Fibroblast of the conjunctiva (primary cell): ENCODE results near the gene HECW1.
"Not testable (repeated sequence)": the region's sequence is repeated elsewhere in the genome, so short reads cannot be mapped to it uniquely, and the experiment has no call there.

Experiments
- DNase-seq: peaks from one replicate; pipeline ENCODE4 v3.0.0-alpha.2; 2010; ENCODE audit warnings: low read depth

Gene HECW1

GRCh38 chr7:43112941-43113621, 634 bp downstream of the HECW1 start:
- DNase-seq: no peak

GRCh38 chr7:43113622-43114457, 1.4 kb downstream of the HECW1 start:
- DNase-seq: no peak

- DNase-seq: no peak
Measured at GRCh38 chr7:43114458-43114780, 2.0 kb downstream of the HECW1 start.

- no peak for DNase-seq
Measured at GRCh38 chr7:43116451-43116850, 4.0 kb downstream of the HECW1 start.

- no peak for DNase-seq
Measured at GRCh38 chr7:43117095-43117494, 4.6 kb downstream of the HECW1 start.

- DNase-seq: no peak
Measured at GRCh38 chr7:43117861-43118260, 5.4 kb downstream of the HECW1 start.

GRCh38 chr7:43118313-43118712, 5.9 kb downstream of the HECW1 start:
- no peak for DNase-seq

- peak; percentile 38 for DNase-seq
Measured at GRCh38 chr7:43119371-43120075, 7.1 kb downstream of the HECW1 start.

GRCh38 chr7:43121973-43122372, 9.5 kb downstream of the HECW1 start:
- no peak for DNase-seq

- no peak for DNase-seq
Measured at GRCh38 chr7:43123457-43123856, 11.0 kb downstream of the HECW1 start.

GRCh38 chr7:43124388-43124787, 11.9 kb downstream of the HECW1 start:
- DNase-seq: no peak

GRCh38 chr7:43130347-43130746, 17.9 kb downstream of the HECW1 start:
- DNase-seq: no peak

- DNase-seq: no peak
Measured at GRCh38 chr7:43135129-43135528, 22.7 kb downstream of the HECW1 start.

GRCh38 chr7:43136064-43136463, 23.6 kb downstream of the HECW1 start:
- no peak for DNase-seq

GRCh38 chr7:43137121-43137744, 24.8 kb downstream of the HECW1 start:
- not testable (repeated sequence) for DNase-seq

GRCh38 chr7:43137811-43138210, 25.4 kb downstream of the HECW1 start:
- no peak for DNase-seq

GRCh38 chr7:43138710-43139109, 26.3 kb downstream of the HECW1 start:
- no peak for DNase-seq

- DNase-seq: peak; percentile 55
Measured at GRCh38 chr7:43139137-43139536, 26.7 kb downstream of the HECW1 start.

- no peak for DNase-seq
Measured at GRCh38 chr7:43140186-43140585, 27.7 kb downstream of the HECW1 start.

GRCh38 chr7:43141091-43141490, 28.6 kb downstream of the HECW1 start:
- no peak for DNase-seq

- no peak for DNase-seq
Measured at GRCh38 chr7:43142703-43143102, 30.3 kb downstream of the HECW1 start.

- DNase-seq: no peak
Measured at GRCh38 chr7:43143918-43144589, 31.6 kb downstream of the HECW1 start.
